HG03060 (cell line): ENCODE results near the gene ZDHHC22.

Experiments
- ATAC-seq: cut with Tn5 transposase; IDR thresholded peaks from one replicate; pipeline ENCODE4 v1.9.1; 2021; ENCODE audit warnings: low read depth, moderate number of reproducible peaks; ENCODE audit not compliant: unreplicated experiment

Gene ZDHHC22

DNA sequence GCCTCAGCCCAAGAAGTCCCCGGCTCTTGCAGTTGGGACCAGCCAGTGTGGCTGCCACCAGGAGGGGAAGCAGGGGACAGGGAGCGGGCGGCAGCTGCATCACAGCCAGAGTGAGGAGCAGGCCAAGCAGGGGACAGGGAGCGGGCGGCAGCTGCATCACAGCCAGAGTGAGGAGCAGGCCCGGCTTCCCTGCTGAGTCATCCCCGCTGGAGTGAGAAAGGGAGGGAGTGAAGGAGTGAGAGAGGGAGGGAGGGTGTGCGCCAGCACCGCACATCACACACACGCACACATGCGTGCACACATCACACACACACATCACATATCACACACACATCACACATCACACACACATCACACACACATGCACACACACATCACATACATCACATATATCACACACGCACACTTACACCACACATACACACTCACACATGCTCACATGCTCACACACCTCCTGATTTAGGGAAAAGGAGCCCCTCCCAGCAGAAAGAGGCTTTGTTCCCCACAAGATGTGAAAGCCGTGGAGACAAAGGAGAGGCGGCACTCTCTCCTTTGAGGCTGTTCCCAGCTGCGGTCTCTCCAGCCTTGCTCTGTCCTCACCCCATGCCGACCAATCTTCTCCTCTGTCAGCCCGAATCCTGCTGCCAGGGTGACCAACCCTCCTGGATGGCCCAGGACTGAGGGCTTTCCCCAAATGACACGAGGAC is 16.7 kb upstream of the ZDHHC22 start:
- ATAC-seq = no peak

DNA sequence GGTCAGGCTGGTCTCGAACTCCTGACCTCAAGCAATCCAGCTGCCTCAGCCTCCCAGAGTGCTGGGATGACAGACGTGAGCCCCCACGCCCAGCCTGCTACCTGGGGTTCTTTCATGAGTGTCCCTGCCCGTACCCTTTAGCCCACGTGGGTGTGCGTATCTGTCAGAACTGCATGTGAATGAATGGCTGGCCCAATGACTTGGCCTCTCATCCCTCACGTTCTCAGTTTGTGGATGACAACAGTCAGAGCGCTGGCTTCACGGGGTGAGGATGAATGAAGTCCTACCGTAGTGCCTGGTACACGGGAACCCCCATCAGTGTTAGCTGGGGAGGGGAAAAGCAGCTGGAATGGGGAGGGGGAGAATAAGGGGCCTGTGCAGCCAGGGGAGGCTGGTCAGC is 16.1 kb upstream of the ZDHHC22 start:
- no peak for ATAC-seq

DNA sequence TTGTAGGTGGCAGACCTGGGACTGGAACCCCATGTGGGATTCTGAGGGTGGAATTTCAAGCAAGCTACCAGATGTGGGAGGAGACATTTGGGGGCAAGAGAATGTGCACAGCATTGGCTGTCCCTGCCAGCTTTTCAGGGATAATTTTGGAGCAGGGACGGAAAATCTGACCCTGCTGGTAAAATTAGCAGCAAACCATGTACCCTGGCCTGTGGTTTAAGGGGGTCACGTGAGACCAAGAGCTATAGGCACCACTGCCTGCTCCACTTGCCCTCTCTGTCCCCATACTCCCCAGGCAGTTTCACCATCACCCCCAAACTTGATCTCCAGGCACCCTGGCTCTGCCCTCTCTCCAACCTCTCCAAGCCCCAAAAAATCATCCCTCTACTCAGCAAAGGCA is 13.5 kb upstream of the ZDHHC22 start:
- ATAC-seq = no peak

DNA sequence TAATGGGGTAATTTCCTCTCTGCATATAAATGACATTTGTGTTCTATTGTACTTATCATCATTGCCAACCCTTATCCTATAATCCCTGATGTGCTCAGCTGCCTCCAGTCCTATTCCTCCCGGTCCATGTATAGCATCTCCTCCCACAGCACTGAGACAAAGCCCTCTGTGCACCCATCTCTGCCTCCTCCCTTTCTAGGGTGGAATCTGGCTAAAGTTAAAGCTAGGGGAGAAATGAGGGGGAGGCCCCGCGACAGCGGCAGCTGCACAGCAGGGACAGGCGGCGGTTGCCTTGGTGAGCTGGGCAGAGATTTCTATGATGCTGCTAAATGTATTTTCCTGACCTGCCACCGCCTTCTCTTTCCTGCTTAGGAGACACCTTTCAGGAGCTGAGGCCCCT is 12.8 kb upstream of the ZDHHC22 start:
- no peak for ATAC-seq

DNA sequence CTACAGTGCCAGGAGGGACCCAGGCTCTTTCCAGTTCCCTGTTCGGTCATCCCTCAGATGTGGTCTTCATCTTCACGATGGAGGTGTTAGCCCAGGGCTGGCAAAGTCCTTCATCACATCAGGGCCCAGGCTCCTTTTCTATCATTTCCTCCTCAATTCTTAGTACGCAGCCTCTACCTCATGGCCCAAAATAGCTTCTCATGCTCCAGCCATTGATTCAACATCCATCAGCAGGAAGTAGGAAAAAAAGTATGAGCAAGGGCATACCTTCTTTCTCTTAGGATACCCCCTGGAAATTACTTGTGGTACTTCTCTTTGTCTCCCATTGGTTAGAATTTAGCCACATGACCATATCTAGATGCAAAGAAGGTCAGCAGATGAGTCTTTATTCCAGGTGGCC is 12.2 kb upstream of the ZDHHC22 start:
- no peak for ATAC-seq

DNA sequence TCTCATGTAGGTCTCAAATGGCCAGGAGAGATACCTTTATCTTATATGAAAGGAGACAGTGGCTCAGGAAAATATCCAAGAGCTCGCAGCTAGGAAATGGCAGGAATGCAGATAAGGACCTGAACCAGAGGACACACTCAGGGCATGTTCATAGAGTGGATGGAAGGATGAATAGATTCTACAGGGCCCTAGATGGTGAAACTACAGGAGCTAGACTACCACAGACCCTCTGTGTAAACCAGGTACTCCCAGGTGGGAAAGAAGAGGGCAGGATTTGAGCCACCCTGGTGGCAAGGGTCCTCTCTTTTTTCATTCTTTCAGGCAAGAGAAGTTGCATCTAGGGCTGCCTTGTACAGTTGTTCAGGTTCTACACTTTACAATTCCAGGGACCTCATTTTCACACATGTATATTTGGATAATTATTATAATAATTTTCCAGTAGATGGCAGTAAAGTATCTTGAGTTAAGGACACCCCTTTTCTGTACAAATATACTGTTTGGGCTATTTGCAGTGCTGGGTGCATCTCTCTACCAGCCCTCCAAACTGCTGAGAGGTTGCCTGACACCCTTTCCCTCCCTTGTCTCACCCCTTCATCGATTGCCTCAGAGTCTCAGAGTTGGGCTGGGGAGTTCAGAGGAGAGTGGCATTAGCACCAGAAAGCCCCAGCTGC is 10.5 kb upstream of the ZDHHC22 start:
- ATAC-seq = no peak

DNA sequence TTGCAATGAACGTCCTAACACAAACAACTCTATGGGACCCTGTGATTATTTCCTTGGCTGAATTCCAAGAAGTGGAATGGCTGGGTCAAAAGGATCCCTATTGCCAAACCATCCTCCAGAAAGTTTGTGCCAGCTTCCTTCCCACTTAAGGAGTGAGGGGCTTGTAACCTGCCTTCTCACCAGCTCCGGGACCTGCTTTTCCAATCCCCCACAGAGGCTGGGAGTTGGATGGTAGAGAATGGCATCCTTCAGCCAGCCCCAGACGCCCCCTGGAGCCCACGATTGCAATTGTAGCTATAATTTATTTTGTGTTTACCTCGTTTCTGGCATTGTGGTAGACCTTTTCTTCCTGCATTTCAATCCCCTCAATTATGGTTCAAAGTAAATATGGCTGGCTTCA is 9.7 kb upstream of the ZDHHC22 start:
- no peak for ATAC-seq

DNA sequence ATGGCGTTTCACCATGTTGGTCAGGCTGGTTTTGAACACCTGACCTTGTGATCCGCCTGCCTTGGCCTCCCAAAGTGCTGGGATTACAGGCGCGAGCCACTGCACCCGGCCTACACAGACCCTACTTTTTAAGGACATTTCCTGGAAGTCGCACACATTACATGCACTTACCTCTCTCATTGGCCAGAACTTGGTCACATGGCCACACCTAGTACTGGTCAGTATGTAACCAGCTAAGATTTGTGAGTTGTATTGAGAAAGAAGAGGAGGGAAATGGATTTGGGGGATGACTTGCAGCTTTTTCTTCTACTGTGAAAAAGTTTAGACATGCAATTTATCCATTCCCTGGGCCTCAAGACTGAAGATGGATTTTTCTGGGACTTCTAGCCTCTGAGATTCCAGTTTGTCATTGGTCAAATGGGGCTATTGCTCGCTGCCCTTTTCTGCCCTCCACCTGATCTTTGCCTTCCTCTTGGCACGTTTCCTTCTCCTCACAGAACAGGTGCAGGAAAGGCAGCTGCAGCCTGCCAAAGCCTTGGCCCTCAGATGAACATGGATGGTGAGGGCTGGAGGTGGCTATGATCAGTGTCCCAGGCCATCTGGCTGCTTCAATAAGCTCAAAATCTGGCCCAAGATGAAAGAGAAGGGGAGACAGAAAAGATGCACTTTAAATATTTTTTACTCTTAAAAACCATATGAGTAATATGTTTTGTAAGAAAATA is 7.1 kb upstream of the ZDHHC22 start:
- ATAC-seq = no peak

DNA sequence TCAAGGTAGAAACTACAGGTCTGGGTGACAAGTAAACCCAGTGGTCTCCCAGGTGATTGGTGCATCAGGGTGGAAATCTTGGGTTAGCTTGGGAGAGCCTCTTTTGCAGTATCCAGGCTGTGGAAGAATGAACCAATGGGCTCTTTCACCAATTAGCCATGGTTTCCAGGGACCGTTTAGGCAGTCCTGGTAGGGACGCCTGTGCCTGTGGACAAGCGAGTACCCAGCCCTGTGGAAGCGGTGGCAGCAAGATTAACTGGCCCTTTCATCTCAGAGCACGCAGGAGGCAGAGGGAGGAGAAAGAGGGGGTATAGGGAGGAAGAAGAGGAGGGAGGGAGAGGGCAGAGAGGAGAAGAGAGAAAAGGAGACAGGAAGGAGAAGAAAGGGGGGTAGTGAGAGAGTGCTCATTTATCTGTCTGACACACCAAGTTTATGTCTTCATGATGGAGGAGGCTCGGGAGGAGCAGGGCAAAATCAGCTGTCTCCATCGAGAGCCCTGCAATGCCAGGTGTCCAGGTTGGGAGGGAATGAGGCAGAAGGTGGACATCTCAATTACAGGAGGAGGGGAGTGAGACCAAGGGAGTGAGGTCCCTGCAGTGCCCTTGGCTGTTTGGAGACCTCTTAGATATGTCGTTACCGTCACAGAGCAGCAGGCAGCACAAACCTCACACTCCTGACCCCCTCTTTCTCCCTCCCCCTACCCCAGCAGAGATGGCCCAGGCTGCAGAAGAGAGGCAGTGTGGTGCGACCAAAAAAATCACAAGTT is 4.6 kb upstream of the ZDHHC22 start:
- no peak for ATAC-seq

DNA sequence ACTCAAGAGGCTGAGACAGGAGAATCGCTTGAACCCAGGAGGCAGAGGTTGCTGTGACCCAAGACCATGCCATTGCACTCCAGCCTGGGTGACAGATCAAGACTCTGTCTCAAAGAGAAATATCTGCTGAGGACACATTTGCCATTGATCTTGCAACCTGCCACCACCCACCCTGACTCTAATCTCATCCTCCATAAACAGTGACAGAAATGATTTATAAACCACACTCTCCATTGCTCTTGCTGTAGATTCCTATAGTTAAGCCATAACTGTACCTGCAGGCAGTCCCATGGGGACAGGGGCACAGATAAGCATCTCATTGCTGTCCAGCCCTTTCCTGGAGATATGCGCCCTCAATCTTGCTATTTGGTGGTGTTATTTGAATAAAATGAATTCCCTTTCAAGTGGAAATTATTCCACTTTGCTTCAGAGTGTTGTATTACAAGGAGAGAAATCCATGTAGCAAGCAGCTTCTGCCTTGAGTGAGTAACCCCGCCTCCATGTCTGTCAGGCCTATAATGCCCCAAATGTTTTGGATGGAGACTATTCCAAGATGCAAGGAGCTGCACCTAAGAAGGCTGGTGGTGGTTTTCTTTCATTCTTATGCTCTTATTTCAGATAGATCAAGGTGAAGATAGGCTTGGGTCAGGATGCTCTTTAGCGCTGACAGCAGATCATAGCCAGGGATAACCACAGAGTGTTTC is 3.0 kb upstream of the ZDHHC22 start:
- ATAC-seq = no peak

DNA sequence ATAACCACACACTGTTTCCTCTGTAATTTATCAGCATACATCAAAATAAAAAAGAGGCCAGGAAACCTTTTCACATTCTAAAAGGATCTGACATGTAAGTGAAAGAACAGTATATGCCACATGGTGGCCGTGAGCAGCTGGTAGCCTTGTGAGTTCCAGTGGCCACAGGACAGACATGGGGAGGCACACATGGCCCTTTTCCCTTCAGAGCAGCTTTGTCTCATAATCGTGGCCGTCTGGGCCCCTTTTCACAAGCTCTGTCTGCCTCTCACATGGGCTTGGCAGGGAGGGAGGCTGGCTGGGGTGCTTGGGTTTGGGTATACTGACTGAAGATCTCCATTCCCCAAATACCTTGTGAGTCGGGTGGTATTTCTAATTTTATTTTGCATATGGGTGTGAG is 1.5 kb upstream of the ZDHHC22 start:
- ATAC-seq = no peak

DNA sequence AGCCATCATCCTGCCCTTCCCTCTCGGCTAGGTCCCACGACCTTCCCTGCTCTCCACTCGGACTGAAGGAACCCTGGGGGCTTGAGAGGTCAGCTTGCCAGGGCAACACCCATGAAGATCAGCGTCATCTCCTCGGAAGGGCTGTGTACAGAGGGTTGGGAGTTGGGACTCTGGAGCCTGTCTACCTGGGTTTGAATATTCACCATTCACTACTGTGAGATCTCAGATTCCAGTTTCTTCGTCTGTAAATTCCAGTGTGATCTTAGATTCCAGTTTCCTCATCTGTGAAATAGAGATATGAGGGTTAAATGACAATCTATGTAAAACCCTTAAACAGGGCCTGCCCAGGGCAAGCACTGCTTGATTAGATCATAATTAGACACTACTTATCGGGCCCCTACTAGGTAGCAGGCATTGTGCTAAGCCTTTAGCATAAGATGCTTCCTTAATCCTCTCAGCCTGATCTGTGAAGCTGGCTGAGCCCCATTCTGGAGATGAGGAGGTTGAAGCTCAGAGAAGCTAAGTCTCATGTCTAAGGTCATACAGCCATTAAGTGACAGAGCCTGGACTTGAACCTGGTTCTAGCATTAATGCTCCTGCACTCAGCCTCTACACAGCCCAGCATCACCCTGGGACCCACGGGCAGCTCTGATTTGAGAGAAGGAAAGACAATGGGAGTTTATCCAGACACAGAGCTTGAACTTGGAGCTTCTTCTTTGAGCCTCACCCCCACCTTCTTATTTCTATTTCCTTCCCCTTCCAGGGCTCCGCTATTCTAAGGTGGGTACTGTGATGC is 612 bp upstream of the ZDHHC22 start:
- no peak for ATAC-seq

DNA sequence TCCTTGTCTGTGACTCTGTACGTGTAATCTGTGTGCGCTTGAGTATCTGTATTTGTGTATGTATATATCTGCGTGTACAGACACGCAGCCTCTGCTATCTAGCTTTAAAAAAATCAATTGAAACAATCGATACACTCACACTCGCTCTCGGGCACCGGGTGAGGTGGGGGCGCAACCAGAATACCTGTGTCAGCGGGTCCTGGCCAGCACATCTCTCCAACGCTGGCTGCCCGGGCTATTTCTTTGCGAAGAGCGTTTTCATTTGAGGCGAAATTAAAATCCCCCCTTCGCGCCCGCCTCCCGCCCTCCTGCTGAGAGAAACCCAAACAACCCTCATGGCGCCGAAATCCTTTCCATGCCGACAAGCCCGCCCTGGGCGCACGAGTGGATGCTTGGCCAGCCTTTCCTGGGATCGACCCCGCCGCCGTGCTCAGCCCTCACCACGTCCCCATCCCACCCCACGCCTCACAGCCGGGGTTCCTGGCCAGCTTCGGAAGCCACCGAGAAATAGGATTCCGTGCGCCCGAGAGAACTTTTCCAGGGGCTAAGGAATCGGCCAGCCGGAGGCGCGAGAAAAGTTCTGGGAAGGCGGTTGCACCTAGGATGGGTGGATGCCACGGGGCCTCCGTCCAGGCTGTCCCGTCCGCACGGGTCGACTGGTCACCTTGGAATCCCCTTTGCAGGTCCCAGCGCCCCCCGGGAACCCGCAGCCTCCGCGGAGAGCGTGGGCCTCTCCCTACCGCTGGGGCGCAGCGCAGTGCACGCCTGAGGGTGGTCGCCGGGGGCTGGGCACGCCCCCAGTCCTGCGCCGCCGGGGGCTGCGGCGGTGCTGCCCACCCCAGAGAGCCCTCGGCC is 1.0 kb downstream of the ZDHHC22 start:
- no peak for ATAC-seq

DNA sequence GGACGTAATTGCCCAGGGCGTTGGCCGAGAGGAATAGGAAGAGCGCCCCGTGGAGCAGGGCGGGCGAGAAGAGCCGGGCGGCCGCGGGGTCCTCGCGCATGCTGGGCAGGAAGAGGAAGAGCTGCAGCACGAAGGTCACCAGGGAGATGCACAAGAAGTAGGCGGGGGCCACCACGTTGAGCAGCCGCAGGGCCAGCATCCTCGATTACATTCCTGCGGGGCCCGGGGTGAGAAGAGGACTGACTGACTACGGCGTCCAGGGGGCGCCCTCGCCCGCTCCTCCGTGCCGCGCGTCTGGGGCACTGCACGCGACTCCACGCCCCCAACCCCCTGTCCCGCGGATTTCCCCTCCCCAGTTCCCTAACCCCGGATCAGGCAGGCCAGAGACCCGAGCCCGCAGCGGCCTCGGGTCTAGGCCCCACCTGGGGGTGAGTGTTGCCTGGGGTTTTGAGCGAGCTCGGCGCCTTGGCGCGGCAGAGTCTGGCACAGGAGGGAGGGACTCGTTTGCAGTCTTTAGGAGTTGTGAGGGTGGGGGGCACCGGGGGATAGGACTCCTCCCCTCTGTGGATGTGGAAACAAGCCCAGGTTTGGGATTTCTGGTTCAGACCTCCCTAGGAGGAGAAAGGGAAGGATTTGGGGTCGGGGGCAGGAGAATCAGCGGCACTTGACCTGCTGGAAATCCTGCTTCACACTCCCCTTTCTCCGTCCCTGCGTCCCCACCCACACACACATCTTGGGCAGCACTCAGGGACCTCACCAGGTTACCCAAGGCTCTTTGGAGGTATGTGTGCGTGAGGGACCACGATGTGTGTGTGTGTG is 1.8 kb downstream of the ZDHHC22 start:
- ATAC-seq = no peak

DNA sequence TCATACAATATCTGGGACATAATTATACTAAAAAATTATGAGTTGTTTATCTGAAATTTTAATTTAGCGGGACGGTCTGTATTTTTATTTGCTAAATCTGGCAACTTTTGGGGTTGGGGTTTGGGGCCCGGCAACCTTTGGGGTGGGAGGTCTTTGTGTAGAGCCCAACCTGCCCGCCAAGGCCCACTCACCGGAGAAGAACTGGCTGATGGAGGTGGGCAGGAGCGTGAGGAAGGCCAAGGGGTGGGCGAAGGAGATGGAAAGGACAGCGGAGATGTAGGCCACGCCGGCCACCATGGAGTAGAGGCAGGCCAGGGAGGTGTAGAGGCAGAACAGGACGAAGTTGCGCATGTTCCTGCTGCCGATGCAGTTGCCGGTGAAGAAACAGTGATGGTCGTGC is 2.6 kb downstream of the ZDHHC22 start:
- ATAC-seq = no peak

DNA sequence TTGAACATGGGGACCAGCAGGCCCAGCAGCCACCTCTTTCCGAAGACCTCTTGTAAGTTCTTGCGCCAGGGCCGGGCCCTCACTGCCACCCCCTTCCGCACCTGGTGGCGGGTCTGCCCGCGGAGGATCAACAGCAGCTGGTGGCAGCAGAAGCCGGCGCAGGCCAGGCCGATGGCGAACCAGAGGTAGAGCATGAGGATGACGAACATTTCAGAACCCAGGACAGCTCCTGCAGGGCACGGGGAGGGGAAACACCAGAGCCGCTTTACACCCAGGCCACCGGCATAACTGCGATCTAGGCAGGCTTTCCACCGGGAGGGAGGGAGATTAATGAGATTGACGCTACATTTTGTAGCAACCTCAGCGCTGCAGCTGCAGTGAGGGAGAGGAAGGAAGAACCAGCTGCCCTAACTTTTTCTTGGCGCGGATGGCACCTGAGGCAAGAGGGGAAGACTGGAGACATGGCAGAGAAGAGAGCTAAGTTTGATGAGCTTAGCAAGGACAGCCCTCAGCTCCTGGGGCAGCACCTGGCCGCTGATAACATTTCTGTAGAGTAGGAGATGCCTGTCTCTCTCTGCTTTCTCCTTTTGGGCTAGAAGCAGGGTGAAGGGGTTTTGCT is 7.8 kb downstream of the ZDHHC22 start:
- no peak for ATAC-seq

DNA sequence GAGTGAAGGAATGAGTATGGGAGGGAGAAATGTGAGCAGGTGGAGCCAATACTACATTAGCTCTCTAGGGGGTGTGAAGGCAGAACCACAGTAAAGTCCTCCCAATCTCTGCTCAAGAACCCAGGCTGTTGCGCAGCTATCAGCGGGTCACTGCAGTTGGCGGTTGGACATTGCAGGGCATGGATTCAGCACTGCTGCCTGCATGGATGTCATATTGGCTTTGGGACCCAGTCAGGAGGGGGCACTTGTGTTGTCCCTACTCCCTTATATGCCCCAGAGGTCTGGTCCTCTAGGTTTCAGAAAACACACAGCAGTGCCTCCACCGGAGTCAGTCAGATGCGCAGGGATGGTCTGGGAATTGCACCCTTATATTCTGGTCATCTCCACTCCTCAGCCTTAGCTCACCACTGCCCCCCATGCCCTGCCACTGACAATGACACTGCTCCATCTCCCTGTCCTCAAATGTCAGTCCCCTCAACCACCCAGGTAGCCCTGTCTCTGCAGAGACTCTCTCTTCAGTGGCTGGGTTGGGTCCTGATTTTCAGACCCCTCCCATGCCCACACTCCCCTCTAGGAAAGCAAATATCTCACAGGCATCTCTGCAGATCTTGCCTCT is 9.6 kb downstream of the ZDHHC22 start:
- ATAC-seq = no peak
